ENCODE results near the gene RRM1.

GRCh38 chr11:4060182-4060923 lies 34.2 kb upstream of the RRM1 start:
- TF ChIP-seq CTCF (IDR thresholded peaks at IDR 0.05) (no peak), ZFX (IDR thresholded peaks at IDR 0.05; ENCODE audit: borderline replicate concordance) (no peak)
